Spleen (tissue), 7 donors: ENCODE results near the gene PLOD1.

ENCODE experiments used
- POLR2AphosphoS5 ChIP-seq, 3 donors: sonication (generic); formaldehyde crosslinking; IDR thresholded peaks; one replicate each; pipeline ENCODE4 v1.5.1; 2017; ENCODE audit warnings: antibody characterized with exemption in 3 of 3
- TF ChIP-seq, protein P1 (sequence below), 11 experiments: fragments of 200-600 bp in 7 of 11; fragments of 450-650 bp in 4 of 11; sonication (generic) in 4 of 11; IDR thresholded peaks in 8 of 11; conservative IDR thresholded peaks in 3 of 11; 1 replicate in 7 of 11; 2 replicates in 4 of 11; pipeline versions ENCODE4 v1.4.0 to v1.8.0; 2016 to 2021; ENCODE audit warnings: antibody characterized with exemption in 11 of 11, inconsistent platforms in 4 of 11, mild to moderate bottlenecking in 1 of 11
- donor health status: DM: no; HTN: no; CAD: no; lungs with moderate emphysema.
- donor health status: DM: no; HTN: no; CAD: no.
- donor health status: DM: no; HTN: no; CAD: no.

- TF ChIP-seq, protein P1, sequence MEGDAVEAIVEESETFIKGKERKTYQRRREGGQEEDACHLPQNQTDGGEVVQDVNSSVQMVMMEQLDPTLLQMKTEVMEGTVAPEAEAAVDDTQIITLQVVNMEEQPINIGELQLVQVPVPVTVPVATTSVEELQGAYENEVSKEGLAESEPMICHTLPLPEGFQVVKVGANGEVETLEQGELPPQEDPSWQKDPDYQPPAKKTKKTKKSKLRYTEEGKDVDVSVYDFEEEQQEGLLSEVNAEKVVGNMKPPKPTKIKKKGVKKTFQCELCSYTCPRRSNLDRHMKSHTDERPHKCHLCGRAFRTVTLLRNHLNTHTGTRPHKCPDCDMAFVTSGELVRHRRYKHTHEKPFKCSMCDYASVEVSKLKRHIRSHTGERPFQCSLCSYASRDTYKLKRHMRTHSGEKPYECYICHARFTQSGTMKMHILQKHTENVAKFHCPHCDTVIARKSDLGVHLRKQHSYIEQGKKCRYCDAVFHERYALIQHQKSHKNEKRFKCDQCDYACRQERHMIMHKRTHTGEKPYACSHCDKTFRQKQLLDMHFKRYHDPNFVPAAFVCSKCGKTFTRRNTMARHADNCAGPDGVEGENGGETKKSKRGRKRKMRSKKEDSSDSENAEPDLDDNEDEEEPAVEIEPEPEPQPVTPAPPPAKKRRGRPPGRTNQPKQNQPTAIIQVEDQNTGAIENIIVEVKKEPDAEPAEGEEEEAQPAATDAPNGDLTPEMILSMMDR (IDR thresholded peaks at IDR 0.05 in 8 of 11, conservative IDR thresholded peaks at IDR 0.05 in 3 of 11) = no peak
- peak in 1 of 3 donors; percentile 100 for TF ChIP-seq POLR2AphosphoS5 (IDR thresholded peaks at IDR 0.05)
Observed at GRCh38 chr1:11908095-11908675, 26.3 kb upstream of the PLOD1 start.
